HG03280 (cell line): ENCODE results near the gene MSH5.

ENCODE experiments used
- ATAC-seq: cut with Tn5 transposase; IDR thresholded peaks from one replicate; pipeline ENCODE4 v1.9.1; 2021; ENCODE audit warnings: mild to moderate bottlenecking, moderate library complexity; ENCODE audit not compliant: unreplicated experiment

Gene MSH5

GRCh38 chr6:31712296-31712695 lies 27.5 kb upstream of the MSH5 start:
- no peak for ATAC-seq

- no peak for ATAC-seq
Measured at GRCh38 chr6:31713465-31713864, 26.3 kb upstream of the MSH5 start.

- ATAC-seq: no peak
Measured at GRCh38 chr6:31713991-31714684, 25.7 kb upstream of the MSH5 start.

- ATAC-seq: no peak
Measured at GRCh38 chr6:31715022-31715958, 24.5 kb upstream of the MSH5 start, which contains the start of gene LY6G6D. LY6G6D (plus strand) TSS chr6:31715348; CDS start chr6:31715356, 8 bp downstream.

GRCh38 chr6:31717499-31718222 lies 22.1 kb upstream of the MSH5 start:
- no peak for ATAC-seq

- ATAC-seq: no peak
Measured at GRCh38 chr6:31718265-31718664, 21.5 kb upstream of the MSH5 start.

- no peak for ATAC-seq
Measured at GRCh38 chr6:31719001-31719400, 20.8 kb upstream of the MSH5 start.

GRCh38 chr6:31720196-31720770 lies 19.5 kb upstream of the MSH5 start:
- ATAC-seq: no peak

GRCh38 chr6:31721351-31722020 lies 18.3 kb upstream of the MSH5 start, which contains the start of gene LY6G6C:
LY6G6C (minus strand) TSS chr6:31721746; CDS start chr6:31721679, 67 bp downstream.
- no peak for ATAC-seq

GRCh38 chr6:31722173-31722572 lies 17.6 kb upstream of the MSH5 start:
- ATAC-seq: no peak

GRCh38 chr6:31723245-31723979 lies 16.4 kb upstream of the MSH5 start, which contains the start of gene MPIG6B:
MPIG6B (plus strand) TSS chr6:31723373; CDS start chr6:31723384, 11 bp downstream.
- ATAC-seq: no peak

- no peak for ATAC-seq
Measured at GRCh38 chr6:31723980-31724691, 15.7 kb upstream of the MSH5 start.

- no peak for ATAC-seq
Measured at GRCh38 chr6:31725502-31726350, 14.1 kb upstream of the MSH5 start.

- peak; percentile 53 for ATAC-seq
Measured at GRCh38 chr6:31727034-31727716, 12.6 kb upstream of the MSH5 start.

GRCh38 chr6:31727717-31728671 lies 11.8 kb upstream of the MSH5 start:
- ATAC-seq: no peak
